ENCODE data around the gene SLC24A3. TPM values are rescaled to one million over a fixed set of nuclear protein-coding genes. Genes with fewer than 3 reads are reported as not detected.

SLC24A3 gene
- total and polyA plus RNA-seq, 2 of the 13 experiments (the other 11 are each of a cell fraction or from before 2014, with no cell fraction given): not detected

GRCh38 chr20:19590382-19590781, 377.9 kb downstream of the SLC24A3 start:
- no TSS peak for BruUV-seq (replicated peaks)
- FAIRE-seq (no peak), DNase-seq (ENCODE audit: low spot score) (no peak), ATAC-seq (no peak)
- Histone ChIP-seq H3K27ac (ENCODE audit: extremely low read length, insufficient read depth, low read length) (no peak overlapping the region), H2AFZ (ENCODE audit: low read length) (no peak overlapping the region), H4K20me1 (ENCODE audit: insufficient read depth, low read length) (no peaks in the 10 kb centered on the region), H3K27me3 (ENCODE audit: control insufficient read depth in 1 of 2, insufficient read depth in 2 of 2, low read length in 2 of 2) (peaks cover 4 to 15% of the 10 kb centered on the region in 2 experiments; a peak in 3 of 5 replicates), H3K4me3 (replicated peaks in 1 of 3; ENCODE audit: insufficient read depth in 1 of 3, low read depth in 2 of 3, low read length in 3 of 3) (no peak overlapping the region), H3K9ac (ENCODE audit: insufficient read depth, low read depth, low read length) (no peak overlapping the region), H3K9me3 (ENCODE audit: low read length) (no peaks in the 10 kb centered on the region; the same call in 1 of the 2 replicates), H3K4me2 (ENCODE audit: low read depth, low read length) (no peak overlapping the region), H3K36me3 (replicated peaks in 1 of 2; ENCODE audit: control insufficient read depth in 1 of 2, insufficient read depth in 2 of 2, low read length in 2 of 2) (no peaks in the 10 kb centered on the region), H3K79me2 (ENCODE audit: insufficient read depth, low read length) (no peaks in the 10 kb centered on the region), H3K4me1 (ENCODE audit: insufficient read depth, low read length) (peaks cover 14% of the 10 kb centered on the region)
- ChIA-PET CTCF (ENCODE audit: low intra/inter-chr PET ratio, low total read pairs) (interaction anchor here (2.6 kb wide), 1 partner anchor 72 kb away, joined by 7 read pairs; no protein-coding TSS in a partner anchor), POLR2A (no interaction called here)
- 47% methylated on average over 3 of the region's 3 CpGs for WGBS (ENCODE audit: low lambda C conversion rate)
- in situ Hi-C loops (cut with HindIII; ENCODE audit: extremely low pct_ligation_motif_present, low pct_unique_long_range_greater_than_20kb) (loop anchor here (25.0 kb wide), 1 partner anchor 953 kb away; no protein-coding TSS in a partner anchor), intact Hi-C loops (cut with micrococcal nuclease; ENCODE audit: unreplicated experiment) (no loop called here)
- TF ChIP-seq, protein P1, sequence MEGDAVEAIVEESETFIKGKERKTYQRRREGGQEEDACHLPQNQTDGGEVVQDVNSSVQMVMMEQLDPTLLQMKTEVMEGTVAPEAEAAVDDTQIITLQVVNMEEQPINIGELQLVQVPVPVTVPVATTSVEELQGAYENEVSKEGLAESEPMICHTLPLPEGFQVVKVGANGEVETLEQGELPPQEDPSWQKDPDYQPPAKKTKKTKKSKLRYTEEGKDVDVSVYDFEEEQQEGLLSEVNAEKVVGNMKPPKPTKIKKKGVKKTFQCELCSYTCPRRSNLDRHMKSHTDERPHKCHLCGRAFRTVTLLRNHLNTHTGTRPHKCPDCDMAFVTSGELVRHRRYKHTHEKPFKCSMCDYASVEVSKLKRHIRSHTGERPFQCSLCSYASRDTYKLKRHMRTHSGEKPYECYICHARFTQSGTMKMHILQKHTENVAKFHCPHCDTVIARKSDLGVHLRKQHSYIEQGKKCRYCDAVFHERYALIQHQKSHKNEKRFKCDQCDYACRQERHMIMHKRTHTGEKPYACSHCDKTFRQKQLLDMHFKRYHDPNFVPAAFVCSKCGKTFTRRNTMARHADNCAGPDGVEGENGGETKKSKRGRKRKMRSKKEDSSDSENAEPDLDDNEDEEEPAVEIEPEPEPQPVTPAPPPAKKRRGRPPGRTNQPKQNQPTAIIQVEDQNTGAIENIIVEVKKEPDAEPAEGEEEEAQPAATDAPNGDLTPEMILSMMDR (CRISPR knock-in tag; IDR thresholded peaks at IDR 0.05): no peak
- TF ChIP-seq ZNF562 (CRISPR knock-in tag; IDR thresholded peaks at IDR 0.05; ENCODE audit: borderline replicate concordance): no peak
- no peak for TF ChIP-seq ZNF781 (CRISPR knock-in tag; IDR thresholded peaks at IDR 0.05; ENCODE audit: borderline replicate concordance, not compliant biosample characterization)
- TF ChIP-seq ZNF335 (CRISPR knock-in tag; IDR thresholded peaks at IDR 0.05): no peak
- no peak for TF ChIP-seq CREM (IDR thresholded peaks at IDR 0.05)
- 0 out of 2 replicates have a peak, but pooled peaks have one; percentile 5 for TF ChIP-seq CREM (CRISPR knock-in tag; IDR thresholded peaks at IDR 0.05)

DNA sequence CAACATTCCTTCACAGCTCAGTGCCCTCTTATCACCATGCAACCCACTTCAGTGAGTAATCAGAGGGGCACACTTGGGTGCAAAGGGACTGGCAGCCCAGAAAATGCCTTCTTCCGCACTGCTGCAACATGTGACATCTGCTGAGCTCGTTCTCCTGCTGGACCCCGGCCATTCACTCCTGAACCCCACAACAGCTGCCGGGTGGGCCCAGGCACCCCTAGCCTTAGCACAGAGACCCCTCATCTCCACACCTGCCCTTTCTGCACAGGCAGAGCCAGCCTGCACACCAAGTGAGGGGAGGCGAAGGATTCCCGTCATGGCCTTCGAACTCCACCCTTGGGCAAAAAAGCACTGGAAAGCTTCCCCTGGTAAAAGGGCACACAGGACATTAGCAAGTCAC, 381.3 kb downstream of the SLC24A3 start:
- H3K36me3 ChIP-seq (replicated peaks in 1 of 2; ENCODE audit: control insufficient read depth in 1 of 2, insufficient read depth in 2 of 2, low read length in 2 of 2): no peaks in the 10 kb centered on the region
- FAIRE-seq (no peak), ATAC-seq (no peak), DNase-seq (ENCODE audit: low spot score) (no peak)
- TF ChIP-seq ERF (CRISPR knock-in tag; IDR thresholded peaks at IDR 0.05) (no peak), ZNF768 (CRISPR knock-in tag; IDR thresholded peaks at IDR 0.05) (peak; percentile 17; the same call in 1 of the 2 replicates), ZNF678 (CRISPR knock-in tag; IDR thresholded peaks at IDR 0.05) (no peak), HNRNPH1 (optimal IDR thresholded peaks at IDR 0.05; ENCODE audit: low read depth, low read length) (peak; percentile 19)
- TF ChIP-seq, protein P2, sequence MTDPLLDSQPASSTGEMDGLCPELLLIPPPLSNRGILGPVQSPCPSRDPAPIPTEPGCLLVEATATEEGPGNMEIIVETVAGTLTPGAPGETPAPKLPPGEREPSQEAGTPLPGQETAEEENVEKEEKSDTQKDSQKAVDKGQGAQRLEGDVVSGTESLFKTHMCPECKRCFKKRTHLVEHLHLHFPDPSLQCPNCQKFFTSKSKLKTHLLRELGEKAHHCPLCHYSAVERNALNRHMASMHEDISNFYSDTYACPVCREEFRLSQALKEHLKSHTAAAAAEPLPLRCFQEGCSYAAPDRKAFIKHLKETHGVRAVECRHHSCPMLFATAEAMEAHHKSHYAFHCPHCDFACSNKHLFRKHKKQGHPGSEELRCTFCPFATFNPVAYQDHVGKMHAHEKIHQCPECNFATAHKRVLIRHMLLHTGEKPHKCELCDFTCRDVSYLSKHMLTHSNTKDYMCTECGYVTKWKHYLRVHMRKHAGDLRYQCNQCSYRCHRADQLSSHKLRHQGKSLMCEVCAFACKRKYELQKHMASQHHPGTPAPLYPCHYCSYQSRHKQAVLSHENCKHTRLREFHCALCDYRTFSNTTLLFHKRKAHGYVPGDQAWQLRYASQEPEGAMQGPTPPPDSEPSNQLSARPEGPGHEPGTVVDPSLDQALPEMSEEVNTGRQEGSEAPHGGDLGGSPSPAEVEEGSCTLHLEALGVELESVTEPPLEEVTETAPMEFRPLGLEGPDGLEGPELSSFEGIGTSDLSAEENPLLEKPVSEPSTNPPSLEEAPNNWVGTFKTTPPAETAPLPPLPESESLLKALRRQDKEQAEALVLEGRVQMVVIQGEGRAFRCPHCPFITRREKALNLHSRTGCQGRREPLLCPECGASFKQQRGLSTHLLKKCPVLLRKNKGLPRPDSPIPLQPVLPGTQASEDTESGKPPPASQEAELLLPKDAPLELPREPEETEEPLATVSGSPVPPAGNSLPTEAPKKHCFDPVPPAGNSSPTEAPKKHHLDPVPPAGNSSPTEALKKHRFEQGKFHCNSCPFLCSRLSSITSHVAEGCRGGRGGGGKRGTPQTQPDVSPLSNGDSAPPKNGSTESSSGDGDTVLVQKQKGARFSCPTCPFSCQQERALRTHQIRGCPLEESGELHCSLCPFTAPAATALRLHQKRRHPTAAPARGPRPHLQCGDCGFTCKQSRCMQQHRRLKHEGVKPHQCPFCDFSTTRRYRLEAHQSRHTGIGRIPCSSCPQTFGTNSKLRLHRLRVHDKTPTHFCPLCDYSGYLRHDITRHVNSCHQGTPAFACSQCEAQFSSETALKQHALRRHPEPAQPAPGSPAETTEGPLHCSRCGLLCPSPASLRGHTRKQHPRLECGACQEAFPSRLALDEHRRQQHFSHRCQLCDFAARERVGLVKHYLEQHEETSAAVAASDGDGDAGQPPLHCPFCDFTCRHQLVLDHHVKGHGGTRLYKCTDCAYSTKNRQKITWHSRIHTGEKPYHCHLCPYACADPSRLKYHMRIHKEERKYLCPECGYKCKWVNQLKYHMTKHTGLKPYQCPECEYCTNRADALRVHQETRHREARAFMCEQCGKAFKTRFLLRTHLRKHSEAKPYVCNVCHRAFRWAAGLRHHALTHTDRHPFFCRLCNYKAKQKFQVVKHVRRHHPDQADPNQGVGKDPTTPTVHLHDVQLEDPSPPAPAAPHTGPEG (CRISPR knock-in tag; IDR thresholded peaks at IDR 0.05): no peak
- peaks cover 0 to 16% of the 10 kb centered on the region in 2 experiments; a peak in 2 of 5 replicates for H3K27me3 ChIP-seq (ENCODE audit: control insufficient read depth in 1 of 2, insufficient read depth in 2 of 2, low read length in 2 of 2)
- intact Hi-C loops (cut with micrococcal nuclease; ENCODE audit: unreplicated experiment) (no loop called here), in situ Hi-C loops (cut with HindIII; ENCODE audit: extremely low pct_ligation_motif_present, low pct_unique_long_range_greater_than_20kb) (loop anchor here (25.0 kb wide), 1 partner anchor 956 kb away; no protein-coding TSS in a partner anchor)
- H3K9me3 ChIP-seq (ENCODE audit: low read length): no peaks in the 10 kb centered on the region; the same call in 1 of the 2 replicates
- no peaks in the 10 kb centered on the region for H4K20me1 ChIP-seq (ENCODE audit: insufficient read depth, low read length)
- peak overlapping the region; percentile 2 for H2AFZ ChIP-seq (ENCODE audit: low read length)
- no peak overlapping the region for H3K27ac ChIP-seq (ENCODE audit: extremely low read length, insufficient read depth, low read length)
- WGBS (ENCODE audit: low lambda C conversion rate): 60% methylated on average over 7 of the region's 7 CpGs
- H3K79me2 ChIP-seq (ENCODE audit: insufficient read depth, low read length): no peaks in the 10 kb centered on the region
- BruUV-seq (replicated peaks): no TSS peak
- ChIA-PET CTCF (ENCODE audit: low intra/inter-chr PET ratio, low total read pairs) (no interaction called here), POLR2A (no interaction called here)
- peaks cover 13% of the 10 kb centered on the region for H3K4me1 ChIP-seq (ENCODE audit: insufficient read depth, low read length)
- H3K9ac ChIP-seq (ENCODE audit: insufficient read depth, low read depth, low read length): no peak overlapping the region
- H3K4me3 ChIP-seq (replicated peaks in 1 of 3; ENCODE audit: insufficient read depth in 1 of 3, low read depth in 2 of 3, low read length in 3 of 3): no peak overlapping the region
- no peak overlapping the region for H3K4me2 ChIP-seq (ENCODE audit: low read depth, low read length)
